BE2C (cell line): ENCODE measurements around the gene FREY1.

Experiments used
- DNase-seq: peaks from one replicate; pipeline ENCODE4 v3.0.0-alpha.2; 2020
- H3K27me3 ChIP-seq: fragments of 250-450 bp; sonication (Bioruptor Pico); 2 replicates; pipeline ENCODE4 v1.5.1; 2020; ENCODE audit warnings: mild to moderate bottlenecking
- H3K36me3 ChIP-seq: fragments of 250-450 bp; sonication (Bioruptor Pico); 2 replicates; pipeline ENCODE4 v1.5.1; 2020; ENCODE audit warnings: mild to moderate bottlenecking
- H3K4me1 ChIP-seq: fragments of 250-450 bp; sonication (Bioruptor Pico); 2 replicates; pipeline ENCODE4 v1.5.1; 2020
- H3K4me3 ChIP-seq: 2 replicates; pipeline ENCODE4 v1.5.1; 2011; ENCODE audit warnings: low read depth, low read length
- H3K9me3 ChIP-seq: fragments of 250-450 bp; sonication (Bioruptor Pico); 2 replicates; pipeline ENCODE4 v1.5.1; 2020
- TF ChIP-seq, protein P1 (sequence below): IDR thresholded peaks from 2 replicates; pipeline ENCODE4 v1.5.1; 2012; ENCODE audit warnings: mild to moderate bottlenecking, low read depth, low read length

Gene FREY1

DNA sequence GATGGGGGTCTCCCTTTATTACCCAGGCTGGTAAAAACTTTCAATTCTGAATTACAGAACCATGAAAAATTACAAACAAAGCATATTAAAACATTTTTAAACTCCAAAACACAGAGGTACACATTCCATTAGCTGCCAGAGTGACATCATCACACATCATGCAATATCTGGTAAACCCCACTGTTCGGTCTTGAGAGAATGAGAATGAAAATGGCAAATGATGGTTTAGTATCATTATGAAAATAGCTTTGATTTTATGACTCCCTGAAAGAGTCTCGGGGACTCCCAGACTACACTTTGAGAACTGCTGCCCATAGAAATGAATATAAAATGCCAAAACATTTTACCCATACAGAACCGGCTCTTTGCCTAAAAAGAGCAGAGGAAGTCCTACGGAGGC is 34.2 kb upstream of the FREY1 start:
- no peak overlapping the region for H3K4me3 ChIP-seq
- H3K9me3 ChIP-seq, result no peaks in the 10 kb centered on the region
- no peaks in the 10 kb centered on the region for H3K4me1 ChIP-seq
- no peaks in the 10 kb centered on the region for H3K36me3 ChIP-seq
- no peak for DNase-seq
- TF ChIP-seq, protein P1, sequence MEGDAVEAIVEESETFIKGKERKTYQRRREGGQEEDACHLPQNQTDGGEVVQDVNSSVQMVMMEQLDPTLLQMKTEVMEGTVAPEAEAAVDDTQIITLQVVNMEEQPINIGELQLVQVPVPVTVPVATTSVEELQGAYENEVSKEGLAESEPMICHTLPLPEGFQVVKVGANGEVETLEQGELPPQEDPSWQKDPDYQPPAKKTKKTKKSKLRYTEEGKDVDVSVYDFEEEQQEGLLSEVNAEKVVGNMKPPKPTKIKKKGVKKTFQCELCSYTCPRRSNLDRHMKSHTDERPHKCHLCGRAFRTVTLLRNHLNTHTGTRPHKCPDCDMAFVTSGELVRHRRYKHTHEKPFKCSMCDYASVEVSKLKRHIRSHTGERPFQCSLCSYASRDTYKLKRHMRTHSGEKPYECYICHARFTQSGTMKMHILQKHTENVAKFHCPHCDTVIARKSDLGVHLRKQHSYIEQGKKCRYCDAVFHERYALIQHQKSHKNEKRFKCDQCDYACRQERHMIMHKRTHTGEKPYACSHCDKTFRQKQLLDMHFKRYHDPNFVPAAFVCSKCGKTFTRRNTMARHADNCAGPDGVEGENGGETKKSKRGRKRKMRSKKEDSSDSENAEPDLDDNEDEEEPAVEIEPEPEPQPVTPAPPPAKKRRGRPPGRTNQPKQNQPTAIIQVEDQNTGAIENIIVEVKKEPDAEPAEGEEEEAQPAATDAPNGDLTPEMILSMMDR, result no peak
- H3K27me3 ChIP-seq, result no peaks in the 10 kb centered on the region

DNA sequence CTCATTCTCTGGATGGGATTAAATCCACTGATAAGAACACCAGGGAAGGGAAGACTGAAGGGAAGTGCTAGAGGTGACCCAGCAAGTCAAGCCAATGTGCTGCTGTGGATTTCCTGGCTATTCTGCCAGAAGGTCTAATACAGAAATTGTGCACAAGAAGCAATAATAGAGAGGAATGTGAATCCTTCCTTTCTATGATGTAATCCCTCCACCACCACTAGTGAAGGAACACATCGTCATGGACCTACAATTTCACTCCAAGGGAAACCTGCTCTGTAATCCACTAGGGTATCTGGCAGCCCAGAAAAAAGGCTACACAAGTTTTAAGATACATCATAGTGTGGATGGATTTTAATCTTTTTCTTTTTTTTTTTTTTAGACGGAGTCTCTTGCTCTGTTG is 32.8 kb upstream of the FREY1 start:
- H3K9me3 ChIP-seq, result no peaks in the 10 kb centered on the region
- H3K4me3 ChIP-seq, result no peak overlapping the region
- H3K27me3 ChIP-seq, result no peaks in the 10 kb centered on the region
- TF ChIP-seq, protein P1, result no peak
- no peak for DNase-seq
- no peaks in the 10 kb centered on the region for H3K4me1 ChIP-seq
- peaks cover under 1% of the 10 kb centered on the region; the same call in 1 of the 2 replicates for H3K36me3 ChIP-seq

DNA sequence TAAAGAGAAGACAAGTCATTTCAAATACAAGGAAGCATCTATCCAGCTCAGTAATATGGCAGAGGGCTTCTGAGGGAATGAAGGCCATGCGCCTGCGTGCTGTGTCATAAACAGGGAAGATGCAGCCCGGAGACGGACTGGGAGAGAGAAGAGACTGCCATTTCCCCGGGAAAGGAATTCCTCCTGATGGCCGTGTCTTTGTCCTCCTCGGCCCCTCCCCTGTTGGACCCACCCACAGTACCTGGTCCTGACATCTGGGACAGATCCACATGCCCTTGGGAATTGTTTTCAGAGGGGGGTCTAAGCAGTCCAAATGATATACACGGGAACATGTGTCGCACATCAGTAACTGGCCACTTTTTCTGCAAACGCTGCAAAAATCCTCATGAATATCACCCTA is 30.8 kb upstream of the FREY1 start:
- no peak overlapping the region for H3K4me3 ChIP-seq
- TF ChIP-seq, protein P1, result no peak
- DNase-seq, result no peak
- no peaks in the 10 kb centered on the region for H3K9me3 ChIP-seq
- no peaks in the 10 kb centered on the region for H3K4me1 ChIP-seq
- H3K36me3 ChIP-seq, result peaks cover 4% of the 10 kb centered on the region; the same call in 1 of the 2 replicates
- H3K27me3 ChIP-seq, result no peaks in the 10 kb centered on the region

DNA sequence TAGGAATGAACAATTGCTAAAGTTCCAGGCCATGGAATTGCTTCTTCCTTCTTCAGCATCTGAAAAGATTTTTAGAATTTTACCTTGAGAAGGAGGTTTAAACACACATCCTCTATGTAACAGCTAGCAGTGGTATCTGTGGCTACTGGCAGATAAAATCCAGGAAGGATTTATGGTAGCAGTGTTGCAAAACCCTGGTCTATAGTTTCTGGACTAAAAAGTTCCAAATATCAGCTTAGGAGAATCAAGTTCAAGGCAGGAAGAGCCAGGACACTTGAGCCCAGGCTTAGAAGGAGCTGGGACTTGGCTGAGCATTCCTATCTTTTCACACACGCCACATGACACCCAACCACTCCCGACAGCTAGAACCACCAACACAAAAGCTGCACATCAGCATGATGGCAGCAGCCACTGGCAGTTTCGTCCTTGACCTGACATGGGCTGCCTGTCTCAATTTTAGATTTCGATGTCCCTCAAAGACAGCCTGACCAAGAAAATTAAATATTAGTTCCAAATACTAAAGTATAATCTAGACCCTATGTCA is 29.5 kb upstream of the FREY1 start:
- H3K4me1 ChIP-seq, result no peaks in the 10 kb centered on the region
- no peaks in the 10 kb centered on the region for H3K9me3 ChIP-seq
- H3K27me3 ChIP-seq, result no peaks in the 10 kb centered on the region
- no peak overlapping the region for H3K4me3 ChIP-seq
- TF ChIP-seq, protein P1, result no peak
- H3K36me3 ChIP-seq, result peaks cover 4% of the 10 kb centered on the region; the same call in 1 of the 2 replicates
- no peak for DNase-seq

DNA sequence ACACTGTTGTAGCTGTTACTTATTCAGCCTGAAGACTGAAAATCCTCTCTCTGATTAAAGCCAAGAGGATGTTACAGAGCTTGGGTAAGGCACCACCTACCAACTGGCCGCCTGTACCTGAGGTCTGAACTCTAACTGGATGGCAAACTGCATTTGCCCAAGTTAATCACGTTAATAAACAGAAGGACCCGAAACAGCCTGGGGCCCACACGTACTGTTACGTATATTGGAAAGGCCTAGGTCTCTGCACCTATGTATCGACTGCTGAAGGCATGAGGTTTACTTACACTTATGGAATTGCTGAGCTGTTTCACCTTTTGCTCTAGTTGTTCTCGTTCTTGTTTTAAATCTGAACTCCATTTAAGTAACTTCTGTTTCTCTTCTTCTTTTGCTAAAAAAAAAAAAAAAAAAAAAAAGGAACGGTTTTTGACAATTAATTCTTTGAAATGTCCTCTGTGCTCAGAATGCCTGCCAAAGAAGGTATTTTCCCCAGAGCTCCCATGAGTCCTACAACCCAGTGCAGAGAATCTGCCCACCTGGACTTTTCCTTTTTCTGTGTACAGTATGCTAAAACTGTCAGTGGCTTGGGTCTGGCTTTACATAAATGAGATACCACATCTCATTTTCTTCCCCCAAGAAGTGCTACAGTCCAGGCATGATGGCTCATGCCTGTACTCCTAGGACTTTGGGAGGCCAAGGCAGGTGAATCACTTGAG is 28.4 kb upstream of the FREY1 start:
- Histone ChIP-seq H3K36me3 (peaks cover 4% of the 10 kb centered on the region; the same call in 1 of the 2 replicates), H3K9me3 (no peaks in the 10 kb centered on the region), H3K4me1 (no peaks in the 10 kb centered on the region), H3K4me3 (no peak overlapping the region), H3K27me3 (no peaks in the 10 kb centered on the region)
- no peak for DNase-seq
- TF ChIP-seq, protein P1, result no peak
